GM12864 (cell line): ENCODE measurements around the gene TET1.
A peak's percentile ranks its signal among the peaks of the same experiment; 100 is the strongest.

Experiments
- DNase-seq: peaks from one replicate; pipeline ENCODE4 v3.0.0-alpha.2; 2011; ENCODE audit warnings: low read depth
- H3K4me3 ChIP-seq: 2 replicates; pipeline ENCODE4 v1.5.1; 2011; ENCODE audit warnings: mild to moderate bottlenecking, low read depth, low read length, control low read depth
- TF ChIP-seq, protein P1 (sequence below): IDR thresholded peaks from 2 replicates; pipeline ENCODE4 v1.5.1; 2011; ENCODE audit warnings: low read depth, mild to moderate bottlenecking, moderate library complexity, low read length, control low read depth, inconsistent platforms; ENCODE audit errors: missing control alignments

TET1 gene

DNA sequence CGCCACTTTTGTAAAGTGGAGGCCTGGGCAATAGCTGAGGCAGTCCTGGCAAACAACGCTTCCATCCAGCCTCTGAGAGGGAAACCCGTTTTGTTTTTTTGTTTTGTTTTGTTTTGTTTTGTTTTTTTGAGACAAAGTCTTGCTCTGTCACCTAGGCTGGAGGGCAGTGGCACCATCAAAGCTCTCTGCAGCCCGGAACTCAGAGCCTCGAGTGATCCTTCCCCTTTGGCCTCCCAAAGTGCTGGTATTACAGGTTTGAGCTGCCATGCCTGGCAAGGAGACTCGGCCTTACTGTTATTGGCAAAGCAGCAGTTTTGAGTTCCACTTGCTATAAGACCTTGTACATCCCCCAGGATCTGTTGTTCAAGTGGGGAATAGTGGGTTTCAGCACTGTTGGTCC, 22.3 kb upstream of the TET1 start:
- DNase-seq: no peak
- no peak overlapping the region for H3K4me3 ChIP-seq
- TF ChIP-seq, protein P1, sequence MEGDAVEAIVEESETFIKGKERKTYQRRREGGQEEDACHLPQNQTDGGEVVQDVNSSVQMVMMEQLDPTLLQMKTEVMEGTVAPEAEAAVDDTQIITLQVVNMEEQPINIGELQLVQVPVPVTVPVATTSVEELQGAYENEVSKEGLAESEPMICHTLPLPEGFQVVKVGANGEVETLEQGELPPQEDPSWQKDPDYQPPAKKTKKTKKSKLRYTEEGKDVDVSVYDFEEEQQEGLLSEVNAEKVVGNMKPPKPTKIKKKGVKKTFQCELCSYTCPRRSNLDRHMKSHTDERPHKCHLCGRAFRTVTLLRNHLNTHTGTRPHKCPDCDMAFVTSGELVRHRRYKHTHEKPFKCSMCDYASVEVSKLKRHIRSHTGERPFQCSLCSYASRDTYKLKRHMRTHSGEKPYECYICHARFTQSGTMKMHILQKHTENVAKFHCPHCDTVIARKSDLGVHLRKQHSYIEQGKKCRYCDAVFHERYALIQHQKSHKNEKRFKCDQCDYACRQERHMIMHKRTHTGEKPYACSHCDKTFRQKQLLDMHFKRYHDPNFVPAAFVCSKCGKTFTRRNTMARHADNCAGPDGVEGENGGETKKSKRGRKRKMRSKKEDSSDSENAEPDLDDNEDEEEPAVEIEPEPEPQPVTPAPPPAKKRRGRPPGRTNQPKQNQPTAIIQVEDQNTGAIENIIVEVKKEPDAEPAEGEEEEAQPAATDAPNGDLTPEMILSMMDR: no peak

DNA sequence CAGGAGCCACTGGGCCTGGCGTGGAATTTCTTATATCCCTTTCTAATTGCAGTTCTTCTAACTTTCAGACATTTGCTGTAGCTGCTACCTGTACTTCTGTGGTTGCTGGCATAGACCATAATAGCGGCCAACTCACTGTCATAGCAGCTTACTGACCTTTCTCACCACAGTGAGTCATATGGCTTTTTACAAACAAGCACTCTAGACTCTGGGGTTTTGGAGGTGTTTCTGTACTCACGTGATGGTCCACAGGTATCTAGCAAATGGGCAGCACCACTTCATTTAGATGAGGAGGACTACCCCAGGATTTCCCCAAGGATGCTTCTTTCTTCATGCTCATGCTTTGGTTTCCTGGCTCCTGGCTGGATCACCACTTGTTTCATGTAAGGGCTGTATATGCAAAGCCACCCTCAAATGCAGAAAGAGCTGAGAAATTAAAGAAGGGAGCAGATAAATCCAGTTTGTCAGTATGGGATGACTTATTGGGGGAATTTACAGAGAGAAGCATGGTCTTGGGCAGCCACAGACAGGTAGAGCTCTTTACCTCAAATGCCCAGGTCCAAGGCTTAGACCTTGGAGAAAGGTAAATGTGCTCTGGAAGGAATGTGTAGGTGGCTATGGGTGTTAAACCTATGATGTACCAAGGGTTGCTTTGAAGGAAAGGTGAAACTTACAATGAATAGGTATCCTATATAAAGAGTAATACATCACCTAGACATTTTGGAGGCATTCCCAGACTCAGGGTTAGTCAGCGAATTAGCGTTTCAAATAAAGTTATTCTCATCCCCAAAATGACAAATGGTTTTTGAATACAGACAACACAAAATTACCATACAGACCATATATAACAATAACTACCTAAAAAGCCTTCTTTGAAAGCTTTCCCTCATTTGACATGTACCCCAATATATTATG, 16.9 kb upstream of the TET1 start:
- no peak overlapping the region for H3K4me3 ChIP-seq
- TF ChIP-seq, protein P1: no peak
- DNase-seq: no peak

DNA sequence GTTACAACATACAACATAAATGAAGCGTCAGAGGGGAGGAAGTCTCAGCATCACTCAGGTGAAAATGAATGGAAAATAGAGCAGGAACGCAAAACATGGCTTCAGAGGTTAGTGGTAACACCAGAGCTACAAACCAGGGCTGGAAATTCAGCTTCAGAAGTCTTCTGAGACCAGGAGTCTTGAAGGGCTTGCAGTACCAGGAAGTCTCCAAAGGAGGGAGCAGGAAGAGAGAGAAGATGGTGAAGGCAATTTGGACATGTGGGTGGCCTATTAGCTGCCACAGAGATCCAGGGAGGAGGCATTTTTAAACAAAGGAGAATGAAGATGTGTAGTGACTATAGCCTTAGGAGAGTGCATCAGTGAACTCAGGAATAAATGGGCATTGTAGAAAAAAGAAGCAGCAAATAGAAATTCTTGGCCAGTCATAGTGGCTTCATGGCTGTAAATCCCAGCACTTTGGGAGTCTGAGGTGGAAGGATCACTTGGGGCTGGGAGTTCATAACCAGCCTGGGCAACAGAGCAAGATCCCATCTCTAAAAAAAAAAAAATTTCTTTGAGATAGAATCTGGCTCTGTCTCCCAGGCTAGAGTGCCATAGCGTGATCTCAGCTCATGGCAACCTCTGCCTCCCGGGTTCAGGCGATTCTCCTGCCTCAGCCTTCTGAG, 9.3 kb upstream of the TET1 start:
- H3K4me3 ChIP-seq: no peak overlapping the region
- TF ChIP-seq, protein P1: peak; percentile 95
- DNase-seq: peak; percentile 33

DNA sequence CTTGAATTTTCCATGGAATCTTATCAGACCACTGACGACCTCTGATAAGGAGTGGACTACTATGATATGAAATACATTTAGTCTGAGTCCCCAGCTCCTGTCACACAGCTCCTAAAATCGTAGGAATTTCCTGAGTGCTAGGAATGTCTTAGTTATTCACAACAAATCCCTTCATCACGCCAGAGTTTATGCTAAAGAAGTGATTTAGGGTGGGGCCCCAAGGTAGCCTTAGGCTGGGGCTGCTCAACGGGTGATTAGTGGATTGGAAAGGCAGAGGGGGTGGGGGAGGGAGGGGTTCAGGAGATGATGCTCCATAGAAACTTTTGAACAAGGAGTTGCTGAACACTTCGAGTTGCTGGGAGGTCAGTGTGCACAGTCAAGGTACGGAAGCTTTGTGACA, 7.0 kb upstream of the TET1 start:
- no peak for DNase-seq
- no peak overlapping the region for H3K4me3 ChIP-seq
- TF ChIP-seq, protein P1: no peak

DNA sequence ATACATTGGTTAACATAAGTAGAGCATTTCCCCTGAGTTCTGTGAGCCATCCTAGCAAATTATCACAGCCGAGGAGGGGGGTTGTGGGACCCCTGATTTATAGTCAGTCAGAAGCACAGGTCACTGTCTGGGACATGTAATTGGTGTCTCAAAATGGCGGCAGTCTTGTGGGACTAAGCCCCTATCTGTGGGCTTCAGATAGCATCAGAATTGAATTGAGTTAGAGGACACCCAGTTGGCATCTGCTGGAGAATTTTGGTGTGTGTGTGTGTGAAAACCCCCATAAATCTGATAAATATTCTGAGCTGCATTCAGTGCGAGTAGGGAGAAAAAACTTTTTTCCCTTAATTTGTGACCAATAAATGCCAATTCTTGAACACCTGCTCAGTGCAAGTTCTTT, 6.5 kb upstream of the TET1 start:
- DNase-seq: no peak
- H3K4me3 ChIP-seq: no peak overlapping the region
- TF ChIP-seq, protein P1: no peak

DNA sequence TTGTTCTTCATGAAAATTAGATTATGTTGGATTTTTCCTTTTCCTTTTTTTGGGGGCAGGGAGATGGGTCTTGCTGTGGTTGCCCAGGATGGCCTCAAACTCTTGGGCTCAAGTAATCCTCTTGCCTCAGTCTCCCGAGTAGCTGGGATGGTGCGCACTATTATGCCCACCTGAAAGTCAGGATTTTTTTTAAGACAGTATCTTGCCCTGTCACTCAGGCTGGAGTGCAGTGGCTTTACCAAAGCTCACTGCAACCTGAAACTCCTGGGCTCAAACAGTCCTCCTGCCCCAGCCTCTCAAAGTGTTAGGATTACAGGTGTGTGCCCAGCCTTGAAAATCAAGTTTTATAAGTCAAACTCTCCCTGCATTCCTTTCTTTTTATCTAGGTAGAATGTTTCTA, 1.7 kb upstream of the TET1 start:
- no peak for DNase-seq
- TF ChIP-seq, protein P1: no peak
- no peak overlapping the region for H3K4me3 ChIP-seq
